ENCODE data around the gene ACAP2.

GRCh38 chr3:195265363-195265976 lies 177.3 kb downstream of the ACAP2 start:
- TF ChIP-seq, protein P1, sequence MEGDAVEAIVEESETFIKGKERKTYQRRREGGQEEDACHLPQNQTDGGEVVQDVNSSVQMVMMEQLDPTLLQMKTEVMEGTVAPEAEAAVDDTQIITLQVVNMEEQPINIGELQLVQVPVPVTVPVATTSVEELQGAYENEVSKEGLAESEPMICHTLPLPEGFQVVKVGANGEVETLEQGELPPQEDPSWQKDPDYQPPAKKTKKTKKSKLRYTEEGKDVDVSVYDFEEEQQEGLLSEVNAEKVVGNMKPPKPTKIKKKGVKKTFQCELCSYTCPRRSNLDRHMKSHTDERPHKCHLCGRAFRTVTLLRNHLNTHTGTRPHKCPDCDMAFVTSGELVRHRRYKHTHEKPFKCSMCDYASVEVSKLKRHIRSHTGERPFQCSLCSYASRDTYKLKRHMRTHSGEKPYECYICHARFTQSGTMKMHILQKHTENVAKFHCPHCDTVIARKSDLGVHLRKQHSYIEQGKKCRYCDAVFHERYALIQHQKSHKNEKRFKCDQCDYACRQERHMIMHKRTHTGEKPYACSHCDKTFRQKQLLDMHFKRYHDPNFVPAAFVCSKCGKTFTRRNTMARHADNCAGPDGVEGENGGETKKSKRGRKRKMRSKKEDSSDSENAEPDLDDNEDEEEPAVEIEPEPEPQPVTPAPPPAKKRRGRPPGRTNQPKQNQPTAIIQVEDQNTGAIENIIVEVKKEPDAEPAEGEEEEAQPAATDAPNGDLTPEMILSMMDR (IDR thresholded peaks at IDR 0.05), result no peak
- no peak for TF ChIP-seq JUNB (IDR thresholded peaks at IDR 0.05)
- no peak for TF ChIP-seq MAFK (IDR thresholded peaks at IDR 0.05; ENCODE audit: partially characterized antibody)
- TF ChIP-seq ESRRA (IDR thresholded peaks at IDR 0.05; ENCODE audit: borderline replicate concordance, low read length), result no peak

Data from A549 (cell line).